ENCODE measurements around the gene PRXL2B. TPM values are rescaled to one million over a fixed set of nuclear protein-coding genes. Genes with fewer than 3 reads are reported as not detected.

PRXL2B gene
- total RNA-seq, 1 donor = 15.5 TPM

DNA sequence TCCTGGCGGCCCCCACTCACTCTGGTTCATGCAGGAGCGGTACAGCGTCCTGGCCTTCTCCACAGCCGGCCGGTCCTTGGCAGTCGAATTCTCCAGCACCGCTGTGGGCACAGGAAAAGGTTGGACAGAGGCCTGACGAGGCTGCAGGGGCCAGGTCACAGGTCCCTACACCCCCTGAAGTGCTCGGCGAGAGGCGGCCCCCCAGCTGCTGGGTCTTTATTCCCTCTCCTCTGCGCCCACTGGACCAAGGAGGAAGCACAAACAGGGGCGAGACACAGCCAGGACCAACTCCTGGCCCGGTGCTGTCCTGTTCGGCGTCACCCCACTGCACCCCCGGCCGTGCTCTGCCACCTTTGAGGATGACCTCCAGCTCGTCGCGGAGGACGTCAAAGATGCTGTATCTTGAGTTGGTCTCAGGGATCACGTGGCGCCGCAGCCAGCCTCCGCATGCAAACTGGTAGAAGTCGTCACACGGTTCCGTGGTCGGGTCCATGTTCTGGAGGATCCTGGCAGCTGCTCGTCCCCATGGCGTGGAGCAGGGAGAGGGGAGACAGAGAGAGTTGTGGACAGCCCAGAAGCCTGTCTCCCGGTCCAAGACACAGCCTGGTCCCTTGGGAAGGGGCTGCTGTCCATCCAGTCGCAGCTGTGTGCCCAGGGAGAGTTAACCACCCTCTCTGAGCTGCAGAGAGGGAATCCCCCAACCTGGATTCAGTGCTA, 22.9 kb downstream of the PRXL2B start:
- H3K4me3 ChIP-seq (ENCODE audit: low read depth, low read length) = no peak overlapping the region
- TF ChIP-seq, protein P1, sequence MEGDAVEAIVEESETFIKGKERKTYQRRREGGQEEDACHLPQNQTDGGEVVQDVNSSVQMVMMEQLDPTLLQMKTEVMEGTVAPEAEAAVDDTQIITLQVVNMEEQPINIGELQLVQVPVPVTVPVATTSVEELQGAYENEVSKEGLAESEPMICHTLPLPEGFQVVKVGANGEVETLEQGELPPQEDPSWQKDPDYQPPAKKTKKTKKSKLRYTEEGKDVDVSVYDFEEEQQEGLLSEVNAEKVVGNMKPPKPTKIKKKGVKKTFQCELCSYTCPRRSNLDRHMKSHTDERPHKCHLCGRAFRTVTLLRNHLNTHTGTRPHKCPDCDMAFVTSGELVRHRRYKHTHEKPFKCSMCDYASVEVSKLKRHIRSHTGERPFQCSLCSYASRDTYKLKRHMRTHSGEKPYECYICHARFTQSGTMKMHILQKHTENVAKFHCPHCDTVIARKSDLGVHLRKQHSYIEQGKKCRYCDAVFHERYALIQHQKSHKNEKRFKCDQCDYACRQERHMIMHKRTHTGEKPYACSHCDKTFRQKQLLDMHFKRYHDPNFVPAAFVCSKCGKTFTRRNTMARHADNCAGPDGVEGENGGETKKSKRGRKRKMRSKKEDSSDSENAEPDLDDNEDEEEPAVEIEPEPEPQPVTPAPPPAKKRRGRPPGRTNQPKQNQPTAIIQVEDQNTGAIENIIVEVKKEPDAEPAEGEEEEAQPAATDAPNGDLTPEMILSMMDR (IDR thresholded peaks at IDR 0.05; ENCODE audit: insufficient read depth, low read length) = no peak
- no peak for DNase-seq (ENCODE audit: low read depth)

DNA sequence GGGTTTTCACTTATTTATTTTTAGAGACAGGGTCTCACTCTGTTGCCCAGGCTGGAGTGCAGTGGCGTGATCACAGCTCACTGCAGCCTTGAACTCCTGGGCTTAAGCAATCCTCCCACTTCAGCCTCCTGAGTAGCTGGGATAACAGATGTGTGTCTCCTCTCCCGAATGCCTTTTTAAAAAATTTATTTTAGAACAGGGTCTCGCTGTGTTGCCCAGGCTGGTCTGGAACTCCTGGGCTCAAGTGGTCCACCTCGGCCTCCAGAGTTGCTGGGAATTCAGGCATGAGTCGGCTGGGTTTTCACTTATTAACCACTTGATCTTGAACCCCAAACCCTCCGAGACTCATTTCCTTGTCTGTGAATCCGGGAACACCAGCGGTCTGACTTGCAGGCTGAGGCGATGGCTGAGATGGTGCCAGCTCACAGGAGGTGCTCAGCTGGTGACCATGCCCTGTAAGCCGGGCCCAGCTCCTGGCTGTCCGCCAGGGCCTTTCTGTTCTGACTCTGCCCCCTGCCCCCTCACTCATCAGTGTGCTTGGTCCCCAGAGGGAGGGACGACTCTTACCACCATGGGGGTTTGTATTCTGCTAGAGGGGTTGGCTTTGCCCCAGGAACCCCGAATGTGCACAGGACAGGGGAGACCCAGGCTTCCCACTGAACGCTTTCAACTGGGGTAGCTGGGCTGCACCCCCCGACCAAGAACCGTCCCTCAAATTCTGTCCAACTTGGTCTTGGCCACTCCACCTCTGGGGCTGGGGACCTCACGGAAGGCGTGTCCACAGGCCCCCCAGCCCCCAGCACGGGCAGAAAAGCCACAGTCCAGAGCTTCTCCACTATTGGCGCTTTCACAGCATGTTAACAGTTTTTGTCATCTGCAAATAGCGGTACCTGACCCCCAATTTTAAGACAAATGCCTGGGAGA, 23.7 kb downstream of the PRXL2B start:
- DNase-seq (ENCODE audit: low read depth) = no peak
- TF ChIP-seq, protein P1 (IDR thresholded peaks at IDR 0.05; ENCODE audit: insufficient read depth, low read length) = no peak
- H3K4me3 ChIP-seq (ENCODE audit: low read depth, low read length) = no peak overlapping the region

DNA sequence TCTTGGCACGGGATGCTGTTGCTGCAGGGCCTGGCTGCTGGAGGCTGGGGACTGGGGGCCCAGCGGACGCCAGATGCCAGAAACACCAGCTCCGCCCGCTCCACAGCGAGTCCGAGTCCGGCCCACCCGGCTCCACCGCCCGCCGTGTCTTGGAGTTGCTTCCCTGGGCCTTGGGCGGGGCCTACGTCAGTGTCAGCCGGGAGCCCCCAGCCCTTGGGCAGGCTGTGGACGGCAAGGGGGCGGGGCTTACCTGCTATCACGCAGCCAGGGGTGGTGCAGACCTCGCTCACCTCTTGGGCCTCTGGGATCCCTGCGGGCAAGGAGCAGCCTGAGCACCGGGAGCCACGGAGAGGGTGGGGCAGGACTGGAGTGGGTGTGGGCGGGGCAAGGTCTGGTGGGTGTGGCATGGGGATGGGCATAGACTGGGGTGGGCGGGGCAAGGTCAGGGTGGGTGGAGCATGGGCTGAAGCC, 24.5 kb downstream of the PRXL2B start:
- DNase-seq (ENCODE audit: low read depth) = no peak
- TF ChIP-seq, protein P1 (IDR thresholded peaks at IDR 0.05; ENCODE audit: insufficient read depth, low read length) = no peak
- H3K4me3 ChIP-seq (ENCODE audit: low read depth, low read length) = no peak overlapping the region

DNA sequence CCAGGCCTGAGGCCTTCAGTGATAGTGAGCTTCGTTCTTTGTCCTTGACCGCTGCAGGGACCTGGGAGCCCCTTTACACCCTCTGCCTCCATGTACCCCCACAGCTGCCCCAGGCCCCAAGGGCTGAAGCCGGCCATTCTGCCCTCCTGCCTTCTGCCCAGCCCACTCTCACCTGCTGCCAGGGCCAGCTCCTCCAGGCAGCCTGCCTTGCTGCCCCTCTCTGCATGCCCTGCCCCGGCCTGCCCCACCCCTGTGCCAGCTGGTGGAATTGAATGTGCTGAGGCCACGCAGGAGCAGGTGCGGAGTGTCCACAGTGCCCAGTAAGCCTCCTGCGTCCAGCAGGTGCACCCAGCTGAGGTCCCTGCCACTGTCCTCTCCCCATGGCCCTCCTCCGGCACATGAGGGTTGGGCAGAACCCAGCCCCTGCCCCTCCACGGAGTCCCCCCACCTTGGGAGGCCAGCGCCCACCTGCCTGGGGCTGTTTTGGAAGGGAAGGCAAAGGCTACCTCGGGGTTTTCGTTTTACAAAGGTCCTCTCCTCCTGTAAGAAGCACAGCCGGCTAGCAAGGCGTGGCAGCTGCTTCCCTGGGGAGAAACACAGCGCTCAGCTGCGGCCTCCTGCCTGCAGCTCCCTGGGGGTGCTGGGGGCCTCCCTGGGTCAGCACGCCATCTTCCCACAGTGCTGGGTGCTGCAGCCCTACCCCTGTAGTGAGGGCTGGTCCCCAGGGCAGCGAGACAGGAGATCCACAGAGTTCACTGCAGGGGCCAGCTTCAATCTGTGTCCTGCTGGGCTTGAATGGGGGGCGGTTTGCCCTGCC, 25.3 kb downstream of the PRXL2B start:
- no peak overlapping the region for H3K4me3 ChIP-seq (ENCODE audit: low read depth, low read length)
- no peak for DNase-seq (ENCODE audit: low read depth)

DNA sequence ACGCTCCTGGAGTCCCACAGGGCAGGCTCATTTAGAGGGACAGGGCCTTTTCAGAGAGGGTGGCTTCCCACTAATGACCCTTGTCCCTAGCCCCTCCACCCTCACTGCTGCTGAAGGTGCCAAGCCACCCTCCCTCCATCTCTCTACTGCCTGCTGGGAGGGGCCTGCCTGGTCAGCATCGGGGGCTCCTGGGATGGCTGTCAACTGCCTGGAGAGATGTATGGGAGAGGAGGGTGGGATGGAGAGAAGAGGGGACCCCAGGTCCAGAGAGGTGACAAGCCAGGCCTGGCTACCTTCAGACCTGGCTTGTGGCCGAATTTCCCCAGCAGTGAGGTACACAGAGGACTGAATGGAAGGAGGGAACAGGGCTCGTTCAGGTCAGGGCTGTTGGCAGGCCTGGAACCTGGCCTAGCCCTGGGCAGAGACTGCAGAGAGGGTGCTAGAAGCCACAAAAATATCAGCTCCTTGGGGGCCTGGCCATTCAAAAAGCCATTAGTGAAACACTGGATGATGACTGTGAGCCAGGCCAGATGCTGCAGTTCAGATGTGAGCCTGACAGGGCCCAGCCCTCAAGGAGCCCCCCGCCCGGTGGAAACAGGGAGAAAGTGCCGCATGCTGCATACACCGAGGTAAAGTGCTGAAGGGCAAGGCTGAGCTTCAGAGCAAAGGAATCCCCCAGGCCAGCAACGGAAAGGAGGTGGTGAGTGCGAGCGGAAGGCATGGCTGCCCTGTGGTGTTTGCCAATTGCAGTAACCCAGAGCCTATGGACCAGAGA, 26.2 kb downstream of the PRXL2B start:
- no peak for DNase-seq (ENCODE audit: low read depth)
- H3K4me3 ChIP-seq (ENCODE audit: low read depth, low read length) = no peak overlapping the region
- TF ChIP-seq, protein P1 (IDR thresholded peaks at IDR 0.05; ENCODE audit: insufficient read depth, low read length) = no peak

More for the DNA sequence above, 25.3 kb downstream of the PRXL2B start:
- TF ChIP-seq, protein P1 (IDR thresholded peaks at IDR 0.05; ENCODE audit: insufficient read depth, low read length) = no peak

DNA sequence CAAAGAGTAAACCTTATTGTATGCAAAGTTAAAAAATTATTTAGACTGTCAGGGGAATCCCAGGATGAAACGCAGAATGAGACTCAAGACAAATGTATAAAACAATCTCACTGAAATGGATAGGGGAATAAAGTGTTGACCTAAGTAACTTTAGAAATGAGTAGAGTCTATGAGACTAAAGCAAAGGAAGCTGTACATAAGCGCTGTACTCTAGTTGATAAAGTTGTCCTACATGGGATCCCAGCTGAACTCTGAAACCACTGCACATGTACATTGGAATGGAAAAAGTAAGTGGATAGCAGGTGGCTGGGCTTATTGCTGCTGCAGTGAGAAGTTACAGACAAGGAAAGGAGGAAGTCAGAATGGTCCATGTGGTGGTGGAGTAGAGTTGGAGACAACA, 27.6 kb downstream of the PRXL2B start:
- DNase-seq (ENCODE audit: low read depth) = no peak
- TF ChIP-seq, protein P1 (IDR thresholded peaks at IDR 0.05; ENCODE audit: insufficient read depth, low read length) = no peak

More for the DNA sequence above, 27.6 kb downstream of the PRXL2B start:
- no peak overlapping the region for H3K4me3 ChIP-seq (ENCODE audit: low read depth, low read length)
